GM13977 (cell line): ENCODE data around the gene CALN1.

Experiments used
- DNase-seq: peaks from one replicate; pipeline ENCODE4 v3.0.0; 2012; ENCODE audit warnings: low spot score
- CTCF ChIP-seq: IDR thresholded peaks from 2 replicates; pipeline ENCODE4 v1.5.1; 2012; ENCODE audit warnings: mild to moderate bottlenecking, control low read depth; ENCODE audit not compliant: insufficient read depth; ENCODE audit errors: extremely low read depth, missing control alignments
- in situ Hi-C: fragments of 300-500 bp; cut with MboI; formaldehyde crosslinking; loops from one replicate; pipeline ENCODE4 v1.12.0; 2022; ENCODE audit warnings: low sequenced_read_pairs, low pct_unique_long_range_greater_than_20kb, mixed read lengths, inconsistent platforms; ENCODE audit not compliant: unreplicated experiment

CALN1 gene

GRCh38 chr7:72411419-72411818 lies 719 bp downstream of the CALN1 start:
- no peak for TF ChIP-seq CTCF
- no peak for DNase-seq
- in situ Hi-C loops, result no loop called here

GRCh38 chr7:72409638-72410015 lies 2.5 kb downstream of the CALN1 start:
- in situ Hi-C loops, result no loop called here
- TF ChIP-seq CTCF, result no peak
- DNase-seq, result no peak

GRCh38 chr7:72408966-72409637 lies 3.0 kb downstream of the CALN1 start:
- in situ Hi-C loops, result no loop called here
- no peak for TF ChIP-seq CTCF
- DNase-seq, result no peak

DNA sequence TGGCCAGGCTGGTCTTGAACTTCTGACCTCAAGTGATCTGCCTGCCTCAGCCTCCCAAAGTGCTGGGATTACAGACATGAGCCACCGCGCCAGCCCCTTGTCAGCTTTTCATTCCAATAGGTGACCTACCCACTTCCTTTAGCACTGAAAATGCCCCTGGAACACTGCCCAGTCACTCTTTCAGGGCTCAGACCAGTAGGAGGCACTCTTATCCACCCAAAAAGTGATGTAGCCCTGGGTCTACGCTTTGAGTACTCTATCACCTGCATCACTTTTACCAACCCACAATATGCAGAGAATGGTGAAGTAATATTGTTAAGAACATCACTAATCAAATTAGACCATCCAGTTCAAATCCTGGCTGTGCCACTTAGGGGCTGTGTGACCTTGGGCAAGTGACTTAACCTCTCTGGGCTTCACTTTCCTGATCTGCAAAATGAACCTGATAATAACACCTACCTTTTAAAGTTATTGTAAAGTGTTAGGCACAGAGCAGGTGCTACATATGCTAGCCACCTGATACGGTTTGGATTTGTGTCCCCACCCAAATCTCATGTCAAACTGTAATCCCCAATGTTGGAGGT lies 5.2 kb downstream of the CALN1 start:
- in situ Hi-C loops, result no loop called here
- DNase-seq, result no peak
- TF ChIP-seq CTCF, result no peak

DNA sequence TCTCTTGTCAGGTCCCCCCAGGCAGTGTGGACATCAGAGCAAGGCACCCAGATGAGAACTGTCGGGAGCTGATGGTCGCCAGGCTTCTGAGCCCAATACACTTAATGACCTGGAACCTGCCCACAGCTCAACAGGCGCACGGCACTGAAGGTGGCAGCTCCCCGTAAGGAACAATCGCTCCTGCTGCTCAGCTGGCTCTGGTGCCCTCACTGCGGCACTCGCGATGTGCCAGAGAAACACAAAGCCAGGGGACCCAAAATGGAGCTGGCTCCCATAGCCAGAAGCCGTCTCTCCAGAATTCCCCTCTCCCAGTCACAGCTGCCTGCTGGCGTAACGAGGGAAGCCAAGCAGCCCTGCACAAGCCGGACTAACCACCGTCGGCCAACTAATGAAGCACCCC lies 6.3 kb downstream of the CALN1 start:
- TF ChIP-seq CTCF, result no peak
- in situ Hi-C loops, result no loop called here
- DNase-seq, result no peak

DNA sequence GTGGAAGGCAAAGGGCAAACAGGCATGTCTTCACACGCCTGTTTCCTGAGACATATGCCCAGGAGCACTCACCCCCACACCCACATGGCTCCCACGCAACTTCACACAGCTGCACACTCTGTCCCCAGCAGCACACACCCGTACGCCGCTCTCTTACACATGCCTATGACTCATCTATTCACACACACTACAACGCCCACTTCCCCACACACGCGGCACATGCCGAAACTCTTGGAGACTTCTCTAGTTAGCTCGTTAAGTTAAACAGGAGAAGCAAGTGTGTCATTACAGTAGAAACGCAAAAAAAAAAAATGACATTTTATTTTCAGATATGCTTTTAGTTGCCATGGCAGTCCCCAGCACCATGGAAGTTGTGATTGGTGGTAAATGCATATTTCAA lies 6.7 kb downstream of the CALN1 start:
- no peak for DNase-seq
- in situ Hi-C loops, result no loop called here
- no peak for TF ChIP-seq CTCF

DNA sequence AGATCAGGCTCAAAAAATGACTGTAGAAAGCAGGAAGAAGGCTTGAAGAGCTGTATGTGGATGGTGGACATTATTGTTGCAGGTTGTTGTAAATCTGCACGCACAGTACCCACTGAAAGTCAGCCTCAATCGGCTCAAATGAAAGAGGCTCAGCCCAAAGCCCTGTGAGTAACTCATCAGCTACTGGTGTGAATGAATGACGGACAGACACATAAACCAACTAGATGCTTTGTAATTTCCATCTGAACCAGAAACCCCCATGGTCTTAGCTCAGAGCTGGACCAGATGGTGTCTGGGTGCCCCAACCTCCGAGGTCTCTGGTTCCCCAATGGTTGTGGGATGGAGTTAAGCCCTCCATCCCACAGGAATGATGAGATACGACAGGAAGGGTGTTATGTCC lies 7.4 kb downstream of the CALN1 start:
- TF ChIP-seq CTCF, result no peak
- DNase-seq, result no peak
- in situ Hi-C loops, result no loop called here
